Endothelial cell (in vitro differentiated cells): Measurements from ENCODE around the gene C16orf90. TPM values are rescaled to one million over a fixed set of nuclear protein-coding genes. Genes with fewer than 3 reads are reported as not detected.
A peak's percentile ranks its signal among the peaks of the same experiment; 100 is the strongest.
"Not testable (repeated sequence)": the region's sequence is repeated elsewhere in the genome, so short reads cannot be mapped to it uniquely, and the experiment has no call there.

ENCODE experiments used
- DNase-seq: peaks from one replicate; pipeline ENCODE4 v3.0.0; 2021; ENCODE audit warnings: low spot score
- H3K27ac Mint-ChIP-seq: one replicate; pipeline ENCODE4 v1.8.0; 2021; ENCODE audit warnings: mixed read lengths, inconsistent platforms; ENCODE audit not compliant: unreplicated experiment
- H3K27me3 Mint-ChIP-seq: one replicate; pipeline ENCODE4 v1.8.0; 2021; ENCODE audit warnings: mild to moderate bottlenecking, moderate library complexity, mixed read lengths, inconsistent platforms; ENCODE audit not compliant: unreplicated experiment
- H3K36me3 Mint-ChIP-seq: one replicate; pipeline ENCODE4 v1.8.0; 2021; ENCODE audit warnings: mild to moderate bottlenecking, low read depth, mixed read lengths, inconsistent platforms; ENCODE audit not compliant: unreplicated experiment
- H3K4me1 Mint-ChIP-seq: one replicate; pipeline ENCODE4 v1.8.0; 2021; ENCODE audit warnings: mild to moderate bottlenecking, mixed read lengths, inconsistent platforms; ENCODE audit not compliant: unreplicated experiment
- H3K4me3 Mint-ChIP-seq: one replicate; pipeline ENCODE4 v1.8.0; 2021; ENCODE audit warnings: mild to moderate bottlenecking, mixed read lengths, inconsistent platforms; ENCODE audit not compliant: unreplicated experiment
- H3K9me3 Mint-ChIP-seq: one replicate; pipeline ENCODE4 v1.8.0; 2021; ENCODE audit warnings: mixed read lengths, inconsistent platforms; ENCODE audit not compliant: unreplicated experiment
- CTCF ChIP-seq: fragments of 200-600 bp; sonication (generic); IDR thresholded peaks from one replicate; pipeline ENCODE4 v1.5.0; 2021; ENCODE audit warnings: antibody characterized with exemption; ENCODE audit not compliant: unreplicated experiment
- total RNA-seq: library from RNA; stranded (reverse); fragmentation: NEBNext Ultra II Directional; extraction: Animal tissue kit (Norgen Biotek cat#: 25700); gene quantifications from one replicate; pipeline ENCODE4 v1.2.1, GENCODE V29; 2021; ENCODE audit not compliant: unreplicated experiment

Gene C16orf90
- total RNA-seq, 1 donor from 2014 or later, result not detected

- Mint-ChIP-seq H3K4me3 (no peak overlapping the region), H3K27me3 (no peaks in the 10 kb centered on the region), H3K9me3 (no peaks in the 10 kb centered on the region), H3K4me1 (no peaks in the 10 kb centered on the region), H3K27ac (no peak overlapping the region), H3K36me3 (peaks cover 18% of the 10 kb centered on the region)
- no peak for DNase-seq
- TF ChIP-seq CTCF, result no peak
Measured at GRCh38 chr16:3509470-3509928, 14.2 kb upstream of the C16orf90 start.

GRCh38 chr16:3508736-3509135, 13.4 kb upstream of the C16orf90 start:
- no peak for TF ChIP-seq CTCF
- Mint-ChIP-seq H3K9me3 (no peaks in the 10 kb centered on the region), H3K4me3 (no peak overlapping the region), H3K27me3 (no peaks in the 10 kb centered on the region), H3K27ac (no peak overlapping the region), H3K36me3 (peaks cover 12% of the 10 kb centered on the region), H3K4me1 (no peaks in the 10 kb centered on the region)
- DNase-seq, result no peak

GRCh38 chr16:3503523-3503922, 8.2 kb upstream of the C16orf90 start:
- H3K27ac Mint-ChIP-seq, result no peak overlapping the region
- DNase-seq, result no peak
- TF ChIP-seq CTCF, result no peak
- H3K4me3 Mint-ChIP-seq, result no peak overlapping the region
- H3K9me3 Mint-ChIP-seq, result no peaks in the 10 kb centered on the region
- H3K4me1 Mint-ChIP-seq, result peaks cover 6% of the 10 kb centered on the region
- peaks cover 3% of the 10 kb centered on the region for H3K27me3 Mint-ChIP-seq
- H3K36me3 Mint-ChIP-seq, result peaks cover 3% of the 10 kb centered on the region

GRCh38 chr16:3501783-3502400, 6.6 kb upstream of the C16orf90 start:
- Mint-ChIP-seq H3K4me1 (peaks cover 6% of the 10 kb centered on the region), H3K27ac (peak overlapping the region; percentile 92), H3K36me3 (peaks cover 3% of the 10 kb centered on the region), H3K9me3 (no peaks in the 10 kb centered on the region), H3K4me3 (peak overlapping the region; percentile 95), H3K27me3 (peaks cover 3% of the 10 kb centered on the region)
- no peak for TF ChIP-seq CTCF
- no peak for DNase-seq

GRCh38 chr16:3501412-3501761, 6.1 kb upstream of the C16orf90 start:
- H3K27me3 Mint-ChIP-seq, H3K9me3 Mint-ChIP-seq: not testable (repeated sequence)
- peak overlapping the region; percentile 95 for H3K4me3 Mint-ChIP-seq

More at GRCh38 chr16:3501412-3501761, 6.1 kb upstream of the C16orf90 start:
- H3K4me1 Mint-ChIP-seq, H3K36me3 Mint-ChIP-seq, DNase-seq: not testable (repeated sequence)
- H3K27ac Mint-ChIP-seq, result peak overlapping the region; percentile 92
